PC-9 (cell line): ENCODE measurements around the gene DLGAP4. TPM values are rescaled to one million over a fixed set of nuclear protein-coding genes. Genes with fewer than 3 reads are reported as not detected.

ENCODE experiments used
- BruUV-seq: library from RNA; stranded (reverse); fragments of 400-500 nt; replicated peaks from 2 replicates; lab custom pipeline; 2021; lab: Mats Ljungman, UMichigan
- CTCF ChIA-PET: fragments of 300-600 bp; sonication (Branson Sonifier 250); formaldehyde crosslinking; loops from one replicate; lab custom pipeline; 2022; ENCODE audit warnings: antibody characterized with exemption; lab: Charles Lee
- POLR2A ChIA-PET: fragments of 300-600 bp; sonication (Branson Sonifier 250); formaldehyde crosslinking; loops from one replicate; lab custom pipeline; 2022; ENCODE audit warnings: antibody characterized with exemption; ENCODE audit not compliant: unreplicated experiment; lab: Charles Lee
- DNase-seq, 2 experiments: peaks; one replicate each; pipeline versions ENCODE4 v3.0.0 to v3.0.0-alpha.2; 2015 to 2022; ENCODE audit warnings: mixed read lengths in 1 of 2
- H2AFZ ChIP-seq: fragments of 200-600 bp; sonication (generic); 2 replicates; pipeline ENCODE4 v1.8.1; 2017; ENCODE audit warnings: antibody characterized with exemption
- H3F3A ChIP-seq: fragments of 200-600 bp; sonication (generic); 2 replicates; pipeline ENCODE4 v1.8.1; 2017; ENCODE audit warnings: antibody characterized with exemption, mild to moderate bottlenecking, low read depth; ENCODE audit not compliant: insufficient read depth
- H3K27ac ChIP-seq: fragments of 200-600 bp; sonication (generic); 2 replicates; pipeline ENCODE4 v1.6.1; 2016; ENCODE audit warnings: mixed run types
- H3K27me3 ChIP-seq: fragments of 200-600 bp; sonication (generic); 2 replicates; pipeline ENCODE4 v1.6.1; 2016; ENCODE audit warnings: low read depth, mixed run types; ENCODE audit not compliant: insufficient read depth
- H3K36me3 ChIP-seq: fragments of 200-600 bp; sonication (generic); 2 replicates; pipeline ENCODE4 v1.6.1; 2016; ENCODE audit warnings: low read depth, mixed run types
- H3K4me1 ChIP-seq: fragments of 200-600 bp; sonication (generic); replicated peaks from 2 replicates; pipeline ENCODE4 v1.6.1; 2016; ENCODE audit warnings: mixed run types; ENCODE audit not compliant: insufficient read depth
- H3K4me2 ChIP-seq: fragments of 200-600 bp; sonication (generic); 2 replicates; pipeline ENCODE4 v1.6.1; 2017; ENCODE audit warnings: mixed run types
- H3K4me3 ChIP-seq: fragments of 200-600 bp; sonication (generic); 2 replicates; pipeline ENCODE4 v1.6.1; 2016; ENCODE audit warnings: mixed run types
- H3K79me2 ChIP-seq: fragments of 200-600 bp; sonication (generic); 2 replicates; pipeline ENCODE4 v1.6.1; 2017; ENCODE audit warnings: low read depth, mixed run types
- H3K9me2 ChIP-seq: fragments of 200-600 bp; sonication (generic); 2 replicates; pipeline ENCODE4 v1.8.1; 2017; ENCODE audit warnings: mild to moderate bottlenecking; ENCODE audit not compliant: insufficient read depth
- H3K9me3 ChIP-seq: fragments of 200-600 bp; sonication (generic); 2 replicates; pipeline ENCODE4 v1.8.1; 2016; ENCODE audit warnings: low read depth; ENCODE audit not compliant: insufficient read depth
- H4K20me1 ChIP-seq: fragments of 200-600 bp; sonication (generic); 2 replicates; pipeline ENCODE4 v1.8.1; 2017; ENCODE audit not compliant: insufficient read depth
- EZH2 ChIP-seq: fragments of 200-600 bp; sonication (generic); IDR thresholded peaks from 2 replicates; pipeline ENCODE4 v1.8.0; 2017; ENCODE audit warnings: antibody characterized with exemption, low read depth
- intact Hi-C: fragments of 100-400 bp; cut with micrococcal nuclease; formaldehyde crosslinking; loops from one replicate; pipeline ENCODE4 v1.10.0; 2022; ENCODE audit not compliant: unreplicated experiment
- total RNA-seq: library from RNA; stranded (reverse); gene quantifications from 2 replicates; pipeline ENCODE4 v1.2.3, GENCODE V29; 2021
- TF ChIP-seq, protein P1 (sequence below): fragments of 200-600 bp; sonication (generic); conservative IDR thresholded peaks from 2 replicates; pipeline ENCODE4 v1.6.1; 2017; ENCODE audit warnings: mixed run types, antibody characterized with exemption, mild to moderate bottlenecking, moderate library complexity

DLGAP4 gene
- total RNA-seq, 1 experiment from 2014 or later, result 62.6 TPM

- peaks cover 35% of the 10 kb centered on the region for H3K27me3 ChIP-seq
- H3K4me2 ChIP-seq, result no peak overlapping the region
- TF ChIP-seq, protein P1, sequence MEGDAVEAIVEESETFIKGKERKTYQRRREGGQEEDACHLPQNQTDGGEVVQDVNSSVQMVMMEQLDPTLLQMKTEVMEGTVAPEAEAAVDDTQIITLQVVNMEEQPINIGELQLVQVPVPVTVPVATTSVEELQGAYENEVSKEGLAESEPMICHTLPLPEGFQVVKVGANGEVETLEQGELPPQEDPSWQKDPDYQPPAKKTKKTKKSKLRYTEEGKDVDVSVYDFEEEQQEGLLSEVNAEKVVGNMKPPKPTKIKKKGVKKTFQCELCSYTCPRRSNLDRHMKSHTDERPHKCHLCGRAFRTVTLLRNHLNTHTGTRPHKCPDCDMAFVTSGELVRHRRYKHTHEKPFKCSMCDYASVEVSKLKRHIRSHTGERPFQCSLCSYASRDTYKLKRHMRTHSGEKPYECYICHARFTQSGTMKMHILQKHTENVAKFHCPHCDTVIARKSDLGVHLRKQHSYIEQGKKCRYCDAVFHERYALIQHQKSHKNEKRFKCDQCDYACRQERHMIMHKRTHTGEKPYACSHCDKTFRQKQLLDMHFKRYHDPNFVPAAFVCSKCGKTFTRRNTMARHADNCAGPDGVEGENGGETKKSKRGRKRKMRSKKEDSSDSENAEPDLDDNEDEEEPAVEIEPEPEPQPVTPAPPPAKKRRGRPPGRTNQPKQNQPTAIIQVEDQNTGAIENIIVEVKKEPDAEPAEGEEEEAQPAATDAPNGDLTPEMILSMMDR, result no peak
- TF ChIP-seq EZH2, result no peak
- intact Hi-C loops, result no loop called here
- no TSS peak for BruUV-seq
- ChIA-PET POLR2A (interaction anchor here (0.5 kb wide), 1 partner anchor 363 kb away, joined by 4 read pairs; no protein-coding TSS in a partner anchor), CTCF (no interaction called here)
- H3K36me3 ChIP-seq, result no peaks in the 10 kb centered on the region
- no peaks in the 10 kb centered on the region for H4K20me1 ChIP-seq
- H3K27ac ChIP-seq, result no peak overlapping the region
- H3K79me2 ChIP-seq, result no peaks in the 10 kb centered on the region
- no peaks in the 10 kb centered on the region for H3F3A ChIP-seq
- no peaks in the 10 kb centered on the region for H3K4me1 ChIP-seq
- no peaks in the 10 kb centered on the region for H3K9me2 ChIP-seq
- no peak overlapping the region for H2AFZ ChIP-seq
- H3K4me3 ChIP-seq, result no peak overlapping the region
- no peak for DNase-seq
- H3K9me3 ChIP-seq, result no peaks in the 10 kb centered on the region
Observed at GRCh38 chr20:36373089-36373488, 67.0 kb downstream of the DLGAP4 start.

DNA sequence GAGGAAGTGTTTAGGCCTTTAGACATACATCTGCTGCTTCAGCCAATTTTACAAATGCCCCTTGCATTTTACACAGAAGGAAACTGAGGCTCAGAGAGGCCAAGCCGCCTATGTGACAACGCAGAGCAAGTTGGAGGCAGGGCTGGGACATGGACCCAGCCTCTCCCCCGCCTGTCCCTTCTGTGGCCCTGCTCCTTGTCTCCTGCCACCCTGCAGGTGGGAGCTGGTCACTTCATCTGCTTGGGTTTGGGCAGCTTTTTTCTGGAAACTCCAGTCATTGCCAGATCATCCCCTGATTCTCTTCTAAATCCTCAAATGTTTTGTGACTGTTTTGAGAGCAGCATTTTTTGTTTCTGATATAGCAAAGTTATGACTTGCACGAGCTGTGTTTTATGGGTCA lies 68.9 kb downstream of the DLGAP4 start:
- no peaks in the 10 kb centered on the region for H3K9me2 ChIP-seq
- no TSS peak for BruUV-seq
- no peaks in the 10 kb centered on the region for H3K4me1 ChIP-seq
- no peaks in the 10 kb centered on the region for H3K9me3 ChIP-seq
- no peaks in the 10 kb centered on the region for H4K20me1 ChIP-seq
- no peak overlapping the region for H3K4me3 ChIP-seq
- no peaks in the 10 kb centered on the region for H3F3A ChIP-seq
- no peak overlapping the region for H2AFZ ChIP-seq
- intact Hi-C loops, result no loop called here
- ChIA-PET POLR2A (no interaction called here), CTCF (interaction anchor here (0.7 kb wide), 1 partner anchor 65 kb away, joined by 4 read pairs; no protein-coding TSS in a partner anchor)
- TF ChIP-seq, protein P1, result no peak
- no peaks in the 10 kb centered on the region for H3K36me3 ChIP-seq
- no peaks in the 10 kb centered on the region for H3K79me2 ChIP-seq
- H3K27ac ChIP-seq, result no peak overlapping the region
- peaks cover 54% of the 10 kb centered on the region for H3K27me3 ChIP-seq
- no peak overlapping the region for H3K4me2 ChIP-seq
- no peak for DNase-seq

DNA sequence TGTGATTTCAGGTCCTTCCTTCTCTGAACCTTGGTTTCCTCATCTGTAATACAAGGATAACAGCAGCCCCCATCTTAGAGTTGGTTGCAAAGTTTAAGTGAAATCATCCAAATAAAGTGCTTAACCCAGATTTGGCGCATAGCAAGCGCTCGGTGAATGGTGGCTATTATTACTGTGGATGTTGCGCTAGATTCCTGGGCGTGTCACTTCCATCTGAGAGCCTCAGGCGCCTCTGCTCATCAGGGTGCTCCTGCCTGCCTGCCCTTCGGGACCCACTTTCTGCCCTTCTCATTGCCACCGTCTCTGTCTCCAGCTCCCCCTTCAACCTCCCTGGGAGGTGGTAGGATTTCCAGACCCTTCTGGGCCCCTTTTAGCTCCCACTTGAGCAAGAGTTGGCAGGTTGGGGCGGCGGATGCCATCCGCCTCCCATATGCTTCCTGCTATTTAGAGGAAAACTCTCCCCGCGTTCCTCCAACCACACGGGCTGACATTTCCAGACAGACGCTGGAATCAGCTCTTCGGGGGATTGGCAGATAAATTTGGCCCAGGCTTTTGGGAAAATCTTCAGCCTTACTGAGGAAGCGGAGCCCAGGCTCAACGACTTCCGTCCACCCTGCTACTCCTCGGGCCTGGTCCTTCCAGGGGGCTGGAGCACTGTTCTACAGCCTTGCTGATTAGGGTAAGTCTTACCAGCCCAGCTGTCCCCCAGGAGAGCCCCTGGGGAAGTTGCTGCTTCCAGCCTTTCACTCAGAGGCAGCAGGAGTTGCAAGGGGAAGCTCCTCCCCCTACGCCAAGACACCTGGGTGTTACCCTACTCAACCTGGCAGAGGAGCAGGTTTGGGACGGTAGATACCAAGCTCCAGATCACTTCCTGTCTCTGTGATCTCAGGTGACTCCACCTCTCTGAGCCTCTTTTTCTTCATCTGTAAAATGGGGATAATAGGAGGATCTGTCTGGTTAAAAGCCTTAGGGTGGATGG lies 71.5 kb downstream of the DLGAP4 start:
- Histone ChIP-seq H3F3A (no peaks in the 10 kb centered on the region), H3K4me3 (no peak overlapping the region), H3K9me2 (no peaks in the 10 kb centered on the region), H4K20me1 (no peaks in the 10 kb centered on the region), H2AFZ (no peak overlapping the region), H3K27ac (no peak overlapping the region), H3K79me2 (no peaks in the 10 kb centered on the region), H3K4me1 (no peaks in the 10 kb centered on the region), H3K27me3 (peaks cover 61% of the 10 kb centered on the region), H3K36me3 (no peaks in the 10 kb centered on the region), H3K9me3 (no peaks in the 10 kb centered on the region), H3K4me2 (no peak overlapping the region)
- no TSS peak for BruUV-seq
- TF ChIP-seq EZH2, result no peak
- TF ChIP-seq, protein P1, result no peak
- POLR2A ChIA-PET, result interaction anchor here (0.6 kb wide), 1 partner anchor 83 kb away, joined by 3 read pairs; no protein-coding TSS in a partner anchor
- intact Hi-C loops, result no loop called here
- CTCF ChIA-PET, result no interaction called here
- DNase-seq, result no peak
